OCI-LY7 (cell line): ENCODE data around the gene LEF1. TPM values are rescaled to one million over a fixed set of nuclear protein-coding genes. Genes with fewer than 3 reads are reported as not detected.

Experiments
- BruUV-seq: library from RNA; stranded (reverse); fragments of 400-500 nt; replicated peaks from 2 replicates; lab custom pipeline; 2021; lab: Mats Ljungman, UMichigan
- CTCF ChIA-PET: fragments of 300-600 bp; sonication (Branson Sonifier 250); formaldehyde crosslinking; loops from one replicate; lab custom pipeline; 2022; ENCODE audit warnings: antibody characterized with exemption; ENCODE audit not compliant: unreplicated experiment; lab: Charles Lee
- POLR2A ChIA-PET: fragments of 300-600 bp; sonication (Branson Sonifier 250); formaldehyde crosslinking; loops from one replicate; lab custom pipeline; 2022; ENCODE audit warnings: antibody characterized with exemption; lab: Charles Lee
- DNase-seq: peaks from one replicate; pipeline ENCODE4 v3.0.0-alpha.2; 2015; ENCODE audit warnings: low spot score
- H2AFZ ChIP-seq: fragments of 200-600 bp; sonication (generic), shearing (Covaris generic); 2 replicates; pipeline ENCODE4 v1.6.1; 2014; ENCODE audit warnings: mild to moderate bottlenecking, antibody characterized with exemption, low read length, moderate library complexity
- H3K27ac ChIP-seq: fragments of 200-600 bp; sonication (generic); 2 replicates; pipeline ENCODE4 v1.5.1; 2014; ENCODE audit warnings: mixed run types, low read depth, mild to moderate bottlenecking, moderate library complexity, low read length, inconsistent platforms; ENCODE audit not compliant: poor library complexity, severe bottlenecking
- H3K36me3 ChIP-seq: fragments of 200-600 bp; sonication (generic); 2 replicates; pipeline ENCODE4 v1.6.1; 2014; ENCODE audit warnings: mild to moderate bottlenecking, antibody characterized with exemption, low read length, moderate library complexity, mixed read lengths; ENCODE audit not compliant: insufficient read depth
- H3K4me1 ChIP-seq: fragments of 200-600 bp; sonication (generic); 2 replicates; pipeline ENCODE4 v1.5.1; 2014; ENCODE audit warnings: mild to moderate bottlenecking, low read length; ENCODE audit not compliant: insufficient read depth, poor library complexity, severe bottlenecking
- H3K4me2 ChIP-seq: fragments of 200-600 bp; sonication (generic); 2 replicates; pipeline ENCODE4 v1.6.1; 2014; ENCODE audit warnings: mild to moderate bottlenecking, low read length
- H3K4me3 ChIP-seq: fragments of 200-600 bp; sonication (generic); 2 replicates; pipeline ENCODE4 v1.5.1; 2014; ENCODE audit warnings: mild to moderate bottlenecking, low read depth, low read length; ENCODE audit not compliant: poor library complexity, severe bottlenecking
- H3K79me2 ChIP-seq: fragments of 200-600 bp; sonication (generic); 2 replicates; pipeline ENCODE4 v1.6.1; 2016; ENCODE audit warnings: low read depth, mild to moderate bottlenecking, low read length, moderate library complexity, mixed read lengths; ENCODE audit not compliant: insufficient read depth
- H3K9me2 ChIP-seq: fragments of 200-600 bp; sonication (generic); 2 replicates; pipeline ENCODE4 v1.6.1; 2016; ENCODE audit warnings: mild to moderate bottlenecking, low read length, mixed read lengths; ENCODE audit not compliant: insufficient read depth
- H3K9me3 ChIP-seq: fragments of 200-600 bp; sonication (generic); 2 replicates; pipeline ENCODE4 v1.6.1; 2014; ENCODE audit warnings: mild to moderate bottlenecking, mixed run types, low read length, mixed read lengths
- H4K20me1 ChIP-seq: fragments of 200-600 bp; sonication (generic); 2 replicates; pipeline ENCODE4 v1.6.1; 2014; ENCODE audit warnings: mild to moderate bottlenecking, antibody characterized with exemption, low read length, moderate library complexity, mixed read lengths; ENCODE audit not compliant: insufficient read depth
- EZH2phosphoT487 ChIP-seq: fragments of 200-600 bp; sonication (generic); IDR thresholded peaks from 2 replicates; pipeline ENCODE4 v1.6.1; 2018; ENCODE audit warnings: low read depth, borderline replicate concordance, mild to moderate bottlenecking, mixed run types, antibody characterized with exemption, low read length, moderate library complexity, mixed read lengths
- intact Hi-C: fragments of 100-400 bp; cut with micrococcal nuclease; formaldehyde crosslinking; loops from one replicate; pipeline ENCODE4 v1.10.0; 2022; ENCODE audit not compliant: unreplicated experiment
- total RNA-seq, 2 experiments: library from RNA; depleted of rRNA in 1 of 2; stranded (reverse); fragments of >200 nt in 1 of 2; shearing (Covaris generic) in 1 of 2; gene quantifications; 2 replicates each; pipeline ENCODE4 v1.2.3, GENCODE V29; 2014 to 2022
- TF ChIP-seq, protein P1 (sequence below): fragments of 200-600 bp; sonication (generic); conservative IDR thresholded peaks from 2 replicates; pipeline ENCODE4 v1.5.1; 2014; ENCODE audit warnings: mild to moderate bottlenecking, antibody characterized with exemption, low read length, moderate library complexity, mixed read lengths

Gene LEF1
- total RNA-seq, 2 experiments from 2014 or later, result 207 to 223 TPM

DNA sequence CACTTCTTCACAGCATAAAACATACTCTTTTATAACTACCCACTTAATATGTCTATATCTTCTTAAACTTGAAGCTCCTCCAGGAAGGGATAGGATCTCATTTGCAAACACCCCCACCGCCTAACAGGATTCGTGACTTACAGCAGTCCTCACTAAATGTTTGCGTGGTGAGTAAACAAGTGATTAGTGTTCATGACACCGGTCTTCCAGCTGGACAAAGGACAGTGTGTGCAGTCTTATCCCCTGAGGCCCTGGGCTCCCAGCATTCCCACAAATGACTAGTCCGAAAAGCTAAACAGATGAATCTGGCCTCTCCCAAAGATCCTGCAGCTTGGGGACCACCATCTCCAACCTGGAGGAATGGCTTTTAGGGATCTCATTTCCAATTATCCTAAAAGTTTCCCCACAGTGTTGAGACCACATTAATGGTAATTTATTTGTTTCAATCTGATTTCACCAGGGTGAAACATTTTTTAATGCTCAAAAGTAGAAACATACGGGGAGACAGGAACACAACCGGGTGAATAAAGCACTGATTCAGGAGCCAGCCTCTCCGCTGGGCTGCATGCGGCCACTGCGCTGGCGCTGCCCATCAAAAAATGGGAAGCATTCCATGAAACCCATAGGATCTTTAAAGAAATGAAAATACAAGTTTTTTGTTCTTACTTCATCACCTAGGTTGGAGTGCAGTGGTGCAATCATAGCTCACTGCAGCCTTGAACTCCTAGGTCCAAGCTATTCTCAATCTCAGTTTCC lies 109.9 kb downstream of the LEF1 start:
- Histone ChIP-seq H3K27ac (no peak overlapping the region), H2AFZ (no peak overlapping the region), H3K4me1 (peaks cover 37% of the 10 kb centered on the region), H3K36me3 (peaks cover 95% of the 10 kb centered on the region), H3K4me3 (no peak overlapping the region), H3K4me2 (no peak overlapping the region), H3K9me3 (no peaks in the 10 kb centered on the region), H4K20me1 (no peaks in the 10 kb centered on the region), H3K9me2 (no peaks in the 10 kb centered on the region), H3K79me2 (no peaks in the 10 kb centered on the region)
- CTCF ChIA-PET, result interaction anchor here (1.0 kb wide), 1 partner anchor 40 kb away, joined by 3 read pairs; no protein-coding TSS in a partner anchor
- POLR2A ChIA-PET, result interaction anchor here (0.5 to 1.2 kb wide), 5 partner anchors 15 to 721 kb away, joined by 3 to 6 read pairs (median 3); no protein-coding TSS in a partner anchor
- BruUV-seq, result no TSS peak
- TF ChIP-seq EZH2phosphoT487, result no peak
- TF ChIP-seq, protein P1, sequence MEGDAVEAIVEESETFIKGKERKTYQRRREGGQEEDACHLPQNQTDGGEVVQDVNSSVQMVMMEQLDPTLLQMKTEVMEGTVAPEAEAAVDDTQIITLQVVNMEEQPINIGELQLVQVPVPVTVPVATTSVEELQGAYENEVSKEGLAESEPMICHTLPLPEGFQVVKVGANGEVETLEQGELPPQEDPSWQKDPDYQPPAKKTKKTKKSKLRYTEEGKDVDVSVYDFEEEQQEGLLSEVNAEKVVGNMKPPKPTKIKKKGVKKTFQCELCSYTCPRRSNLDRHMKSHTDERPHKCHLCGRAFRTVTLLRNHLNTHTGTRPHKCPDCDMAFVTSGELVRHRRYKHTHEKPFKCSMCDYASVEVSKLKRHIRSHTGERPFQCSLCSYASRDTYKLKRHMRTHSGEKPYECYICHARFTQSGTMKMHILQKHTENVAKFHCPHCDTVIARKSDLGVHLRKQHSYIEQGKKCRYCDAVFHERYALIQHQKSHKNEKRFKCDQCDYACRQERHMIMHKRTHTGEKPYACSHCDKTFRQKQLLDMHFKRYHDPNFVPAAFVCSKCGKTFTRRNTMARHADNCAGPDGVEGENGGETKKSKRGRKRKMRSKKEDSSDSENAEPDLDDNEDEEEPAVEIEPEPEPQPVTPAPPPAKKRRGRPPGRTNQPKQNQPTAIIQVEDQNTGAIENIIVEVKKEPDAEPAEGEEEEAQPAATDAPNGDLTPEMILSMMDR, result no peak
- no peak for DNase-seq
- intact Hi-C loops, result no loop called here

DNA sequence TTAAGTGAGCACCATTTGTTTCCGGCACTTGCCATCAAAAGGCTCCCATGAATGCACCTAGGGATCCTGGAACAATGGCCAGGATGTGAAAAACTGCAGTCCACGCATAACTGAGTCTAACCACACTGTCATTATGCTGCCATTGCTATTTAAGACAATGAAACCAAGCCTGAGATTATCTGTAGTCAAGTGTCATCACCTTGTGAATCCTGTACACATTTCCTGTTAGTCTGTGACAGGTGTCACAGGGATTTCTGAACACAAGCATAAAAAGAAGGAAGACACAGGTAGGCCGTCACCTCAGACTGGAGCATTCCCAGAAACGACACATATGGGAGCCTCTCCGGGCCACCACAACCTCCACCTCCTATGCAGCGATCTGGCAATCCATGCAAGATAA lies 112.3 kb downstream of the LEF1 start:
- intact Hi-C loops, result no loop called here
- H3K9me3 ChIP-seq, result no peaks in the 10 kb centered on the region
- ChIA-PET POLR2A (interaction anchor here (0.5 to 1.6 kb wide), 10 partner anchors 9 to 1225 kb away, joined by 3 to 10 read pairs (median 4); no protein-coding TSS in a partner anchor), CTCF (no interaction called here)
- no TSS peak for BruUV-seq
- no peak overlapping the region for H3K4me2 ChIP-seq
- H4K20me1 ChIP-seq, result no peaks in the 10 kb centered on the region
- no peak overlapping the region for H3K27ac ChIP-seq
- peaks cover 21% of the 10 kb centered on the region for H3K4me1 ChIP-seq
- no peak for DNase-seq
- no peak for TF ChIP-seq EZH2phosphoT487
- no peak overlapping the region for H2AFZ ChIP-seq
- H3K79me2 ChIP-seq, result no peaks in the 10 kb centered on the region
- H3K36me3 ChIP-seq, result peaks cover 95% of the 10 kb centered on the region
- H3K4me3 ChIP-seq, result no peak overlapping the region
- no peaks in the 10 kb centered on the region for H3K9me2 ChIP-seq

DNA sequence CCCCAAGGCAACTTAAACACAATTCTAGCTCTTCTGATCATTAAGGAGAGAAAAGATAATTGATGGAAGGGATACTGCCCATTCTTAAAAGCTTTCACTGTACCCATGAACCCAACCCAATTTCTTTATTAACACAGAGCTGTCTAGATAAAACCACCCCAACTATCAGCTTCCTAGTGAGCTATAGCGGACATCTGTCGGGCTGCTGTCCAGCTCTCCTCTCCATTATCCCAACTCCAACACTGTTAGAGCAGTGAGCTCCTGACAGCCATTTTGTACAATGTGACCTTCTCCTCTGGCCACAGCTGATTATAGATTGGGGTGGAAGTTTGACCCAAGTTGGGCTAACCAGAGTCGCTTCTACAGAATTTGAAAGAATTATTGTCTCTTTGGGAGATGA lies 112.9 kb downstream of the LEF1 start:
- intact Hi-C loops, result no loop called here

More for the DNA sequence above, 112.9 kb downstream of the LEF1 start:
- H3K27ac ChIP-seq, result no peak overlapping the region
- no peak overlapping the region for H2AFZ ChIP-seq
- TF ChIP-seq EZH2phosphoT487, result no peak
- TF ChIP-seq, protein P1, result no peak
- H3K9me3 ChIP-seq, result no peaks in the 10 kb centered on the region
- peaks cover 95% of the 10 kb centered on the region for H3K36me3 ChIP-seq
- no TSS peak for BruUV-seq
- POLR2A ChIA-PET, result interaction anchor here (0.5 to 1.4 kb wide), 12 partner anchors 9 to 1225 kb away, joined by 3 to 6 read pairs (median 4); no protein-coding TSS in a partner anchor
- CTCF ChIA-PET, result interaction anchor here (0.6 kb wide), 1 partner anchor 60 kb away, joined by 8 read pairs; no protein-coding TSS in a partner anchor
- no peak for DNase-seq
- H3K9me2 ChIP-seq, result no peaks in the 10 kb centered on the region
- H3K79me2 ChIP-seq, result no peaks in the 10 kb centered on the region
- H3K4me1 ChIP-seq, result peaks cover 19% of the 10 kb centered on the region
- H3K4me3 ChIP-seq, result no peak overlapping the region
- no peak overlapping the region for H3K4me2 ChIP-seq
- no peaks in the 10 kb centered on the region for H4K20me1 ChIP-seq
